Kidney capillary endothelial cell (primary cell): ENCODE measurements around the gene TLE1.

Experiments
- DNase-seq: peaks from one replicate; pipeline ENCODE4 v3.0.0-alpha.2; 2018; ENCODE audit warnings: low spot score

The TLE1 gene

DNA sequence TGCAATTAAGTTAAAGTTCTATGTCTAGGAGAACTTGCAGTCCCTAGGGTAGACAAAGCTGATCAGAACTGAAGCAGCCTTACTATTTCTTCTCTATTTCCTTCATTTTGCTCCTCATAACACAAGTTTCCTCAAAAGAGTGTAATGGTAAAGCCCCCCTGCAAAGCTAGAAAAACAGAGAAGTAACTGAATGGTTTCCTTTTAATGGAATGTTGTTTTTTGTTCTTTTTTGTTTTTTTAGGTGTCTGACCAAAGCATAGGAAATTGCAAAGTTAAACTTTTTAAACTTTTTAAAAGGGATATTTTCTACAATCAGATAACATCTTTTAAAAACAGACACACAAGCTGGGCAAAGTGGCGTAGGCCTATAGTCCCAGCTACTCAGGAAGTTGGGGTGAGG lies 145.7 kb downstream of the TLE1 start:
- no peak for DNase-seq

DNA sequence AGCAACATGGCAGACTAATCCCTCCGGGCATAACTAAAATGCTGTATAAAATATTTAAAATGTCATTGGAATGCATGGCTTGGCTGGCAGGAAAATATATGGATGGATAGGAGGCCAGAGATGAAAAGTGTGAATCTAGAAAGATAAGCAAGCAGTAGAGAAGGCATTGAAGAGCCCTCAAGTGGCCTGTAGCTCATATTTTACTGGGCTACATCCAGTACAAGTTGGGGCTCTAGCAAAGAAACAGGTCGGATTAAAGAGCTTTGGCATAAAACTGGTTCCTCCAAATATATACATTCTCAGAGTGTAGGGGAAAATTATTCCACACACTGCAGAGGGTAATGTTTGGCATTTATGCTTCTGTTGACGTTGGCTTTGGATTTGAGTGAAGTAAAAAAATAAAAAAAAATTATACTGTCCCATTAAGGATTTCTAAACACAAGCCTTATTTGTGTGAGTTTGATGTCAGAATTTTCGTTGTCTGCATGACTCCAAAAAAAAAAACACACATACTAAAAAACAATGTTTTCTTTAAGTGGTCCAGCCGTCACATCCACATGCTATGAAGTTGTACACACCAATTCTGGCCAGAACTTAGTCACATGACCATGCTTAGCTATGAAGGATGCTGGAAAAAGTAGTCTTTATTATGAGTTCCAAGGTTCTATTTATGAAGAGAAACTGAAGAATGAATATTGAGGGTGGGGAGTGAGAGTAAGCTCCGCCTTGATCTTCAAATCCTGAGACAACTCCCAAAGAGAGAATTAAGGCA lies 147.0 kb downstream of the TLE1 start:
- DNase-seq = no peak

DNA sequence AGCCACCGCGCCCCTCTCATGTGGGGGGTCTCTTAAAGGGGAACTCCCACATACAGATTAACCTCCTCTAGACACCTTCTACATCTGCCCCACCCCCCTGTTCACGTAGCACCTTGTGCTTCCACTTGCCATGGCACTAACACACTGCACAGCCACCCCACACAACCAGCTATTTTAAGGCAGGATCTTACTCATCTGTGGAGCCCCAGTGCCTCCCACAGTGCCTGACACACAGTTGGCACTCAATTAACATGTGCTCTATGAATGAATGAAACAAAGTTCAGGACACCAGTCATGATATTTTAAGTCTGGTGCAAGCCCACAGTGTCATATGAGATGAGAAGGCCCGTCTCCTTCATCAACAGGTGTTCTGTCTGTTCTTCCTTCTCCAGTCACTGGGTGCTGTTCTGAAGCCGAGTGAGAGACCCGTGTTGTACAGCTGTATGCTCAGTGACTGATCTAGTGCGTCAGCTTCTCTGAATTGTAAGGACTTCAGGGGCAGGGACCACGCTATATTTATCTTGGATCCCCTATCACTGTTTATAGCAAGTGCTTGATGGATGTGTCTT lies 149.1 kb downstream of the TLE1 start:
- no peak for DNase-seq

DNA sequence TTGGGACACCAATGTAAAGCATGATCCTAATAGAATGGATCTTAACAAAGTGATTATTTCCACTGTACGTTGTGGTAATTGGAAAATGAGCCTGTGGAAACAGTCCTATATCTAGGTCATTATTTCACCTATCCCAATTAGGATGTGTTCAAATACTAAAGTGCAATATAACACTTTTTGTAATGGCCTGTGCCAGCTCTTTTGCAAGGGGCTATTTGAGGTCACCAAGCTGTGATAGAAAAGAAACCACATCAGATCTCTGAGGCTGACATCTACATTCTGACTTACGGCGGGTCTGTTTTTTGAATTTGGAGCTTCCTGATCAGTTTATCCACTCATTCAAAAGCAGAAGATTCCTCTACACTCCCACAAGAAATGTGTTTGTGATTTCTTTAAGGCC lies 150.0 kb downstream of the TLE1 start:
- DNase-seq = no peak

DNA sequence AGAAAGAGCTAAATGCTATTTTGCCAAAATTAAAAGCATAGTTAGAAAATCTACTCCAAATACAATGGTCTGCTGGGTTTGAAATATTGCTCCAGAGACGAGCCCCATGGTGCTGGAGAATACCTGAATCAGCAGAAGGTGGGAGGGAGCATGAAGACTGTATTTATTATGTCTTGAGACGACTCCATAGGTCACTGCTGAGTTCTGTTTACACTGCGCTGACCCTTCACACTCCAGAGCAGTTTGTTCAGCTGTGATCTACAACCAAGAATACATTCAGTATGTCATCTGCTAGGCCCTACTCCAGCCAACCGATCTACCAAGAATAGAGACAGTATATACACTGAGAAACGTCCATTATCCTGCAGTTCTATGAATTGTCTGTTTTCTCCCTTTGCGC lies 150.5 kb downstream of the TLE1 start:
- DNase-seq = no peak

DNA sequence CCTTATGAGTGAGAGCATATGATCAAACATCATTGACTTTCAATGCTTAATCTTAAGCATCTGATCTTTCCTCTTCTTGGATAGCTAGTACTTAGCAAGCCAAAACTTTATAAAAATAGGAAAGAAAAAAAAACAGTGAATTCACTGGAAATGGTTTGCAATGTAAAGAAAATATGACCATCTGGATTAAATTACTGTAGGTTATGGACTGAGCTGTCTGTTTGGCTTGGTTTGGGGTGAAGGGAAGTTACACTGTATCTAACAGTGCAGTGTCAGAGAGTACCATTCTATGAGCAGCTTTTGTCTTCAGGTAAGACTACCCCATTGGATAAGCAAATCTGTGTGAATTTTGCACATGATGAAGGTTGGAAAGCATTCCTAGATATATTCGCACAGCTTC lies 151.4 kb downstream of the TLE1 start:
- no peak for DNase-seq

DNA sequence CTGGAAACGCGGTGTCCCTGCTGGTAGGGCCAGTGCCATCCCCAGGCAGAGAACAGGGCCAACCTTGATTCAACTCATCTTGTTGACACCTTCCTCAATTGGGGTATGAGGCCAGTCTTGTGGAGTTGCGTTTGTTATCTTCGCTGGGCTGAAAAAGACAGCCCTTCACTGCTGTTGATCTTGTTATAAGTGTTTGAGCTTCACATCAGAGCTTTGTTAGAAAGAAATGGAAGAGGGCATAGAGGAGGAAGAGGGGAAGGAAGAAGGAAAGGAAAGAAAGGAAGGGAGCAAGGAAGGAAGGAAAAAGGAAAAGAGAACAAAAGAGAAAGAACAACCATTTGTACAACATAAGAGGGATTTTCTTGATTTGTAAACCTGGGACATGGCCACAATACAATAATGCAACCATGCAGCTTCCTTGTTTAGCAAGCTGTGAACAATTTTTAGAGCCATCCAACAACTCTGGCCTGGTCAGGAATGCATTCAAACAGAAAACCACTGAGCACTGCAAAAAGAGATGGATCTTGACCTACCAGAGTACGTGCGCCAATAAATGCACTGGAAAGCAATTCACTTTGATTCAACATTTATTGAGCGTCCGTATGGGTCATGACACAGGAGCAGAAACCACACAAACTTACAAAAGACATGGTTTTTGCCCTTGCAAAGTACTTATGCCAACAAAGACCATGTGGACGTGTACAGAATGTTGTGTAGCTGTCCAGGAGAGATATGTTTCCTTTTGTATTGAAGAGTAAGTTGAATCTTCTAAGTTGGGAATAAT lies 152.9 kb downstream of the TLE1 start:
- no peak for DNase-seq

DNA sequence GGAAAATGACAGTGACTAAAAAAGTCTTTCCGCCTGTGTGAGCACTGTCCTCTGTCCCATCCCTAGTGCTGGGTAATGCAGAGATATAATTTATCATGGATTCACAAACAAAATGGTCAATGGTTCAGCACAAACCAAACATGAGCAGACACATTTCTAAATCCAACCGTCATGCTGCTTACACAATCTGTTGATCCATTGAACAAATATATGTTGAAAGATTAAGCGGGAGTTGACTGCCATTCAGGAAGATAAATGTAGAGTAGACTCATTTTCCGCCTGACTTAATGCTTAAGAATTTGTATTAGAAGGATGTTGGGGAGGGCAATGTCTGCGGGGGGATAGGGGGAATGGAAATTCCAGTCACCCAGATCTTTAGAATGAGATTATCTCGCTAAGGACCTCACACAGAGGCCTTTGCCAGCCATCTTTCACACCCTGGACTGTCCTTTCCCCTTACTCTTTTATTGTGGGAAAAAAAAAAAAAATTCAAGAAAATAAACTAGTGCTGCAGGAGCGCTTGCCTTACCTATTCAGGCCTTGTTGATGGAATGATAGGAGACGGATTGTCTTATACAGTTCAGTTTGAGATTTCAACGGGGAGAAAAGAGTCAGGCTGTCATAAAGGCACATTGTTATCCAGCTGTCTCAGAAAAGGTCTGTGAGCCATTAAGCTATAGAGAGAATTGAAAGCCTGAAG lies 153.7 kb downstream of the TLE1 start:
- DNase-seq = no peak

DNA sequence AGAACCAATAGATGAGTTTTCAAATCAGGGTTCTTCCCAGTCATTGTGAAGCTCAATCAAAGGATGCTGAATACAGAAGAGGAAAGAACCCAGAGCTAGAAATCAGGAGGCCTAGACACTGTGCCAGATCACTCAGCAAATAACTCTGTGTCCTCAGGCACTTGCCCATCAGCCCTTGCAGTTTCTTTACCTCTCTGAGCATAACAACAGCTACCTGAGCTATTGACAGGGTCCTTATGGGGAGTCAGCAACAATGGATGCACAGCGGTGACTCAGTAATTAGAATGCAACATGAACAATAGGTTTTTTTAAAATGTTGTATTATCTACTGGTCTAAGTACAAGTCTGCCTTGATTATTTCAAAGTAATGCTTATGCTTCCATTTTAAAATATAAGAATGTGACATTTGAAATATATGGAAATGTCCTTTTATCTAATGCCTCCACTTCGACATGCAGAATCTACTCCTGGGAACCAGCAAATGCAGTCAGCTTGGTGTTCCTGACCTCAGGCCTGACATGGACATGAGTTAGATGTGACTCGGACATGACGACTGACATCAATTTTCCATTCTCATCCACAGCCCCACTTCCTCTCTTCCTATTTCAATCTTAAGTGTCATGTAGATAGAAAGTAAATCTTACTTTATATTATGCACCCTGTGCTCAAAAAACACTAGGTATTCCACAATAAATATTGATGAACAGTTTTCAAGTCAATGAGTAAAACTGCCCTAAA lies 155.0 kb downstream of the TLE1 start:
- DNase-seq = peak; percentile 50
